Activated CD4-positive, alpha-beta T cell treated with anti-CD3 and anti-CD28 coated beads for 36 hours (primary cell): ENCODE data around the gene SMYD3. TPM values are rescaled to one million over a fixed set of nuclear protein-coding genes. Genes with fewer than 3 reads are reported as not detected.

Experiments
- ATAC-seq: fragments of 200-7000 bp; cut with Tn5 transposase; one replicate; pipeline ENCODE4 v1.10.0; 2021; ENCODE audit warnings: mild to moderate bottlenecking, moderate library complexity
- CTCF ChIA-PET: fragments of 350-600 bp; sonication (Branson Sonifier 250); formaldehyde crosslinking; loops from one replicate; lab custom pipeline; 2021; ENCODE audit warnings: antibody characterized with exemption; lab: Charles Lee
- POLR2A ChIA-PET: fragments of 350-600 bp; sonication (Branson Sonifier 250); formaldehyde crosslinking; loops from one replicate; lab custom pipeline; 2021; ENCODE audit warnings: antibody characterized with exemption, inconsistent platforms; lab: Charles Lee
- DNase-seq: peaks from one replicate; pipeline ENCODE4 v3.0.0-alpha.2; 2020
- H3K27ac Mint-ChIP-seq: one replicate; pipeline ENCODE4 v1.8.0; 2021; ENCODE audit warnings: mixed read lengths
- H3K27me3 Mint-ChIP-seq: one replicate; pipeline ENCODE4 v1.8.0; 2021; ENCODE audit warnings: mixed read lengths
- H3K36me3 Mint-ChIP-seq: one replicate; pipeline ENCODE4 v1.8.0; 2021; ENCODE audit warnings: low read depth, mixed read lengths
- H3K4me1 Mint-ChIP-seq: one replicate; pipeline ENCODE4 v1.8.0; 2021; ENCODE audit warnings: mixed read lengths
- H3K4me3 Mint-ChIP-seq: one replicate; pipeline ENCODE4 v1.8.0; 2021; ENCODE audit warnings: mild to moderate bottlenecking, moderate library complexity, mixed read lengths
- H3K9me3 Mint-ChIP-seq: one replicate; pipeline ENCODE4 v1.8.0; 2021; ENCODE audit warnings: low read depth, mixed read lengths
- intact Hi-C, 2 experiments: fragments of 100-400 bp; cut with DNase I in 1 of 2; cut with micrococcal nuclease in 1 of 2; formaldehyde crosslinking; loops; one replicate each; pipeline versions ENCODE4 v1.14.2 to v1.15.1; 2022 to 2024; cut with DNase I, micrococcal nuclease
- total RNA-seq, 2 experiments: library from RNA; stranded (reverse); gene quantifications; one replicate each; pipeline ENCODE4 v1.2.3, GENCODE V29; 2021

SMYD3 gene
- total RNA-seq, 2 experiments from 2014 or later: 17.2 to 18.4 TPM

DNA sequence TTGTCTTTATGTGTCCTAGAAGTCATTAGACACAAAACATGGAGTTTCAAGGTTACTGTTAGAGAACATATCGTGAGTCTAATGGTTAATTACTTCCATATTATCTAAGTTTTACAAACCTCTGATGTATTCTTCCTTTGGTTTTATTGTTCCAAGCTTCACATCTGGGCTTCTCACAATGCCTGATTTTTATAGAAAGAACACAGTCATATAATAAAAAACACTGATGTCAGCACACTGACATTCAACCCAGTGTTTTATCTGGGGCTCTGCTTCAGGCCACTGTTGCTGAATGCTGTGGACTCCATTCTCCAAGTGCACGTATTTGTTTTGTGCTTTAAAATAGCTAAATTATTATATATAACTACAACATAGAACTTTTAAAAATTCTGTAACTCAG, 232.9 kb downstream of the SMYD3 start:
- ChIA-PET CTCF (no interaction called here), POLR2A (no interaction called here)
- no peak for ATAC-seq

GRCh38 chr1:246271516-246271915, 235.6 kb downstream of the SMYD3 start:
- intact Hi-C loops: no loop called here
- Mint-ChIP-seq H3K9me3 (peaks cover 4% of the 10 kb centered on the region), H3K27ac (no peak overlapping the region), H3K27me3 (no peaks in the 10 kb centered on the region), H3K4me3 (no peak overlapping the region), H3K4me1 (no peaks in the 10 kb centered on the region), H3K36me3 (peaks cover 13% of the 10 kb centered on the region)
- ChIA-PET CTCF (no interaction called here), POLR2A (no interaction called here)
- ATAC-seq (no peak), DNase-seq (no peak)

More for the DNA sequence above, 232.9 kb downstream of the SMYD3 start:
- Mint-ChIP-seq H3K27ac (no peak overlapping the region), H3K36me3 (peaks cover 7% of the 10 kb centered on the region), H3K4me3 (no peak overlapping the region), H3K4me1 (no peaks in the 10 kb centered on the region), H3K27me3 (no peaks in the 10 kb centered on the region), H3K9me3 (peaks cover 4% of the 10 kb centered on the region)
- DNase-seq: no peak
- intact Hi-C loops: no loop called here

DNA sequence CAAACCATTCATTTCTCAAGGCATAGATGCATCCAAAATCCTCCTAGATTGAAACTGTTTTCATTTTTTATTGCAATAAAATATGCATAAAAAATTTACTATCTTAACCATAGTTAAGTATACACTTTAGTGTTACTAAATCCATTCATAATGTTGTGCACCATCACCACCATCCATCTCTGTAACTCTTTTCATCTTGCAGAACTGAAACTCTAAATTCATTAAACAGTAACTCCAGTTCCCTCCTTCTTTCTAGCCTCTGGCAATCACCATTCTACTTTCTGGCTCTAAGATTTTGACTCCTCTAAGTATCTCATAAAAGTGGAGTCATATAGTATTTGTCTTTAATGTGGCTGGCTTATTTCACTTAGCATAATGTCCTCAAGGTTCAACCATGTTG, 236.8 kb downstream of the SMYD3 start:
- Mint-ChIP-seq H3K36me3 (peaks cover 16% of the 10 kb centered on the region), H3K27ac (no peak overlapping the region), H3K4me3 (no peak overlapping the region), H3K9me3 (peaks cover 4% of the 10 kb centered on the region), H3K4me1 (no peaks in the 10 kb centered on the region), H3K27me3 (no peaks in the 10 kb centered on the region)
- ChIA-PET POLR2A (no interaction called here), CTCF (no interaction called here)
- no peak for DNase-seq
- intact Hi-C loops: no loop called here
- ATAC-seq: no peak

DNA sequence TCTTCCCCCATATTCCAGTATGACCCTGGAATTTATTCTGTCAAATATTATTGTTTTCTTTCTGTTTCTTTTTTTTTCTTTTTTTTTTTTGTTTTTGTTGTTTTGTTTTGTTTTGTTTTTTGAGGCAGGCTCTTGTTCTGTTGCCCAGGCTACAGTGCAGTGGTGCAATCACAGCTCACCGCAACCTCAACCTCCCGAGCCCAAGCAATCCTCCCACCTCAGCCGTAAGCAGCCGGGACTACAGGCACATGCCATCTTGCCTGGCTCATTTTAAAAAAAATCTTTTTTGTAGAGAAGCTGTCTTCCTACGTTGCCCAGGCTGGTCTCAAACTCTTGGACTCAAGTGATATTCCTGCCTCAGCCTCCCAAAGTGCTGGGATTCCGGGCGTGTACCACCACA, 237.6 kb downstream of the SMYD3 start:
- H3K36me3 Mint-ChIP-seq: peaks cover 16% of the 10 kb centered on the region
- H3K4me1 Mint-ChIP-seq: no peaks in the 10 kb centered on the region
- H3K27me3 Mint-ChIP-seq: no peaks in the 10 kb centered on the region
- no peak overlapping the region for H3K27ac Mint-ChIP-seq
- intact Hi-C loops: no loop called here
- H3K9me3 Mint-ChIP-seq: peaks cover 4% of the 10 kb centered on the region
- CTCF ChIA-PET: no interaction called here
- ATAC-seq: no peak
- no peak for DNase-seq
- H3K4me3 Mint-ChIP-seq: no peak overlapping the region
- POLR2A ChIA-PET: no interaction called here

DNA sequence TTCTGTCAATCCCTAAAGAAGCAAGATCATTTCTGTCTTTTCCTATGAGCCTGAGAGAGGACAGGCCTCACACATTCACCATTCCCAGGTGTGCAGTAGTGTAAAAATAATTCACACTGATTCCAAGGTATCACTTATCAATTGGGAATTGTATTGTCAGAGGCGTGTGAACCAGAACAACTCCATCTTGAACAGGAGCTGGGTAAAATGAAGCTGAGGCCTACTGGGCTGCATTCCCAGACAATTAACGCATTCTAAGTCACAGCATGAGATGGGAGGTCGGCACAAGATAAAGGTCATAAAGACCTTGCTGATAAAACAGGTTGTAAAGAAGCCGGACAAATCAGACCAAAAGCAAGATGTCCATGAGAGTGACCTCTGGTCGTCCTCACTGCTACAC, 239.2 kb downstream of the SMYD3 start:
- Mint-ChIP-seq H3K27ac (no peak overlapping the region), H3K4me3 (no peak overlapping the region), H3K4me1 (no peaks in the 10 kb centered on the region), H3K9me3 (peaks cover 2% of the 10 kb centered on the region), H3K36me3 (peaks cover 13% of the 10 kb centered on the region), H3K27me3 (no peaks in the 10 kb centered on the region)
- intact Hi-C loops: no loop called here
- CTCF ChIA-PET: interaction anchor here (1.2 kb wide), 1 partner anchor 10 kb away, joined by 3 read pairs; no protein-coding TSS in a partner anchor
- POLR2A ChIA-PET: no interaction called here
- no peak for ATAC-seq
- no peak for DNase-seq

DNA sequence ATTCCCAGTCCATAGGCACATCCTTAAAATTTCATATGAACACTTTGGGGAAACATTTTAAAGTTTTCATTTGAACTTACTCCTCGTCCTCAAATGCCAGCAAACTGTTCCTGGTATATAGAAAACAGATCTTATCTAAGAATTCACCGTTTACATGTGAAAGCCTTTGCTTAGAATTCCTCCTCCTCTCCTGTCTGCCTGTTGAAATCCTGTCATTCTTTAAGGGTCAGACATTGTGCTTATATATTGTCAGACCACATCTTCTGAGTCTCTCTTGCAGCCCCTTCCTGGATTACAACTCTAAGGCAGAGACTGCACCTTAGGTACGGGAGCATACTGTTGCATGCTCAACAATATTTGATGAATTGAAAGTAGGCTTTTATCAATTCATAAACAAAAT, 239.7 kb downstream of the SMYD3 start:
- Mint-ChIP-seq H3K4me1 (no peaks in the 10 kb centered on the region), H3K36me3 (peaks cover 13% of the 10 kb centered on the region), H3K27ac (no peak overlapping the region), H3K9me3 (peaks cover 2% of the 10 kb centered on the region), H3K27me3 (no peaks in the 10 kb centered on the region), H3K4me3 (no peak overlapping the region)
- ATAC-seq (no peak), DNase-seq (no peak)
- CTCF ChIA-PET: no interaction called here
- POLR2A ChIA-PET: no interaction called here
- intact Hi-C loops: no loop called here

DNA sequence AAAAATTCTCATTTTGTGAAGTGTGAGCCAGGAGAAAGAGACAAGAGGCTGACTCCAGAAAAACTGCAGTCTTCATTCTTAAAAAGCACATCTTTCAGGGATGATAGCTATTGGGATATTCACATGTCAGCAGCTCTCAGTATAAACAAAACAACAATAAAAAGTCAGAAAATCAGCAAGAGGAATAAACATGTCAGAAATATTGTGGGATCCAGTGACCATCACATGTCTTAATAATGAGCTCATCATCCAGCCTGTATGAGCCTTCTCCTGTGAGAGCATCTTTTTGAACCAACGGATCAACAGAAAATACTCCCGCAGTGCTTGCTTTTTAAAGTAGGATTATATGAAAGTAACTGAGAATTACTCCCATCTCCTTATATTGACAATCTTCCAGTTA, 241.6 kb downstream of the SMYD3 start:
- no peak for DNase-seq
- ChIA-PET CTCF (no interaction called here), POLR2A (no interaction called here)
- no peak for ATAC-seq
- H3K9me3 Mint-ChIP-seq: peaks cover 5% of the 10 kb centered on the region
- peak overlapping the region; percentile 17 for H3K27ac Mint-ChIP-seq
- peaks cover 14% of the 10 kb centered on the region for H3K36me3 Mint-ChIP-seq
- H3K27me3 Mint-ChIP-seq: no peaks in the 10 kb centered on the region
- H3K4me1 Mint-ChIP-seq: no peaks in the 10 kb centered on the region
- no peak overlapping the region for H3K4me3 Mint-ChIP-seq
- intact Hi-C loops: no loop called here

DNA sequence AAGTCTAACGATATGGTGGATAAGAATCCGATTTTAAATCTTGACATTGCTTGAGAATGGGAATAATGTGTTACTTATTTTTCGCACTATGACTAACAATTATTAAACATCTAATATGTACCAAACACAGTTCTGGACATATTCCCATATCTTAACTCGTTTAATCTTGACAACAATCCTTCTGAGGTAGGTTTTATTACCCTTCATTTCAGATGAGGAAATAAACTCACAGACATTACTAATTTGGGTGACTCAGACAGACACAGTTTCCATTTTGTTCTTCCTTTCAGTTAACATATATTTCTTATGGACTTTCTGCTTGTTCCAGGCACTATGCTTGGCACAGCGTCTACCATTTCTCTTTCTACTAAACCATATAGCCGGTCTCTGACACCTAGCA, 244.8 kb downstream of the SMYD3 start:
- ChIA-PET CTCF (no interaction called here), POLR2A (no interaction called here)
- H3K4me1 Mint-ChIP-seq: no peaks in the 10 kb centered on the region
- no peak for DNase-seq
- H3K27ac Mint-ChIP-seq: no peak overlapping the region
- no peak overlapping the region for H3K4me3 Mint-ChIP-seq
- peaks cover 17% of the 10 kb centered on the region for H3K36me3 Mint-ChIP-seq
- ATAC-seq: no peak
- H3K27me3 Mint-ChIP-seq: no peaks in the 10 kb centered on the region
- intact Hi-C loops: no loop called here
- H3K9me3 Mint-ChIP-seq: peaks cover 10% of the 10 kb centered on the region

- DNase-seq: no peak
- Mint-ChIP-seq H3K4me1 (no peaks in the 10 kb centered on the region), H3K9me3 (peaks cover 10% of the 10 kb centered on the region), H3K27me3 (no peaks in the 10 kb centered on the region), H3K36me3 (peaks cover 17% of the 10 kb centered on the region), H3K27ac (no peak overlapping the region), H3K4me3 (no peak overlapping the region)
- CTCF ChIA-PET: no interaction called here
- POLR2A ChIA-PET: no interaction called here
- ATAC-seq: no peak
- intact Hi-C loops: no loop called here
Observed at GRCh38 chr1:246261639-246262038, 245.4 kb downstream of the SMYD3 start.

DNA sequence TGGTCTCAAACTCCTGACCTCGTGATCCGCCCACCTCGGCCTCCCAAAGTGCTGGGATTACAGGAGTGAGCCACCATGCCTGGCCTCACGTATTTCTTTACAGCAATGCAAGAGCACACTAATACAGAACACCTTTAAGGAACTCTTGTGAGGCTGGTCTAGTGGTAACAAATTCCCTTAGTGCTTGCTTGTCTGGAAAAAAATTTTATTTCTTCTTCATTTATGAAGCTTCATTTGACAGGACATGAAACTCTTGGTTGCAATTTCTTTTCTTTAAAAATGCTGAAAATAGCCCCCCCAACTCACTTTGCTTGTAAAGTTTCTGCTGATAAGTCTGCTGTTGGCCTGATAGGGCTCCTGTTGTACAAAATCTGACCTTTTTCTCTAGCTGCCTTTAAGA, 248.8 kb downstream of the SMYD3 start:
- Mint-ChIP-seq H3K36me3 (peaks cover 14% of the 10 kb centered on the region), H3K27me3 (no peaks in the 10 kb centered on the region), H3K4me1 (no peaks in the 10 kb centered on the region), H3K9me3 (peaks cover 19% of the 10 kb centered on the region), H3K27ac (no peak overlapping the region), H3K4me3 (no peak overlapping the region)
- ATAC-seq: no peak
- ChIA-PET CTCF (no interaction called here), POLR2A (no interaction called here)
- intact Hi-C loops: no loop called here
- no peak for DNase-seq

DNA sequence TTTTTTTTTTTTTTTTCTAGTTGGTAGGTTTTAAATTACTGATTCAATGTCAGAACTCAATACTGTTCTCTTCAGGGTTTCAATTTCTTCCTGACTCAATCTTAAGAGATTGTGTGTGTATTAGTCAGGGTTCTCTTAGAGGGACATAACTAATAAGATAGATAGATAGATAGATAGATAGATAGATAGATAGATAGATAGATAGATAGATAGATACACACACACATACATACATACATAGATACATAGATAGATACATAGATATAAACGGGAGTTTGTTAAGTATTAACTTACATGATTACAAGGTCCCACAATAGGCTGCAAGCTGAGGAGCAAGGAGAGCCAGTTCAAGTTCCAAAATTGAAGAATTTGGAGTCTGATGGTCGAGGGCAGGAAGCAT, 251.3 kb downstream of the SMYD3 start:
- intact Hi-C loops: no loop called here

DNA sequence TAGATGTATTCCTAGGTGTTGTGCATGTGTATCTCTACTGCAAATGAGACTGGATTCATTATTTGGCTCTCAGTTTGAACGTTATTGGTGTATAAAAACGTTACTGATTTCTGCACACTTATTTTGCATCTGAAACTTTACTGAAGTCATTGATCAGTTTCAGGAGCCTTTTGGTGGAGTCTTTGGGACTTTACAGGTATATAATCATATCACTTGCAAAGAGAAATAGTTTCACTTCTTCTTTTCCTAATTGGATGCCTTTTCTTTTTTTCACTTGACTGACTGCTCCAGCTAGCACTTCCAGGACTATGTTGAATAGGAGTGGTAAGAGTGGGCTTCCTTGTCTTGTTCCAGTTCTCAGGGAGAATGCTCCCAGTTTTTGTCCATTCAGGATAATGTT, 252.2 kb downstream of the SMYD3 start:
- ATAC-seq (no peak), DNase-seq (no peak)
- Mint-ChIP-seq H3K36me3 (peaks cover 9% of the 10 kb centered on the region), H3K27ac (no peak overlapping the region), H3K27me3 (no peaks in the 10 kb centered on the region), H3K9me3 (peaks cover 15% of the 10 kb centered on the region), H3K4me1 (no peaks in the 10 kb centered on the region), H3K4me3 (no peak overlapping the region)
- ChIA-PET CTCF (no interaction called here), POLR2A (no interaction called here)
- intact Hi-C loops: no loop called here

More for the DNA sequence above, 251.3 kb downstream of the SMYD3 start:
- Mint-ChIP-seq H3K27ac (no peak overlapping the region), H3K36me3 (peaks cover 9% of the 10 kb centered on the region), H3K27me3 (no peaks in the 10 kb centered on the region), H3K9me3 (peaks cover 15% of the 10 kb centered on the region), H3K4me1 (no peaks in the 10 kb centered on the region), H3K4me3 (no peak overlapping the region)
- ChIA-PET POLR2A (no interaction called here), CTCF (no interaction called here)
- ATAC-seq: no peak
- DNase-seq: no peak

GRCh38 chr1:246246430-246246829, 260.6 kb downstream of the SMYD3 start:
- Mint-ChIP-seq H3K4me1 (no peaks in the 10 kb centered on the region), H3K36me3 (peaks cover 2% of the 10 kb centered on the region), H3K27me3 (no peaks in the 10 kb centered on the region), H3K9me3 (peaks cover 3% of the 10 kb centered on the region), H3K4me3 (no peak overlapping the region), H3K27ac (no peak overlapping the region)
- ATAC-seq: no peak
- ChIA-PET CTCF (no interaction called here), POLR2A (no interaction called here)
- DNase-seq: no peak
- intact Hi-C loops: no loop called here
